ENCODE measurements around the gene ANXA1.

Gene ANXA1

DNA sequence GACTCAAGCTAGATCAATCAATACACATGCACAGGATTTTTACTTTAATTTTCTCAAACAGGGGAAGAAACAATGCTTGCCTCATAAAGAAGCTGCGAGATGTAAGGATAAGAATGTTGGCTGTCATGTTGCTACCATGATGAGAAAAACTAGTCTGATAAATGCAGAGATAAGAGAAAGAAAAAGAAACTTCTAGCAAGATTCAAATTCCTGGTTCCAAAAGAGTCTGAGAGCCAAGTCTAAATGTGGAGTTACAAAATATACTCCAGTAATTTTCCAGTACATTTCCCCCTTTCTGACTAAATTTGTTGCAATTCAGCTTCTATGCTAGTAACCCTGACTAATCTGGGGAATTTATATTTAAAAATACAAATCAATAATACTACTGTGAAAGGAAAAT, 10.4 kb upstream of the ANXA1 start:
- no peak for FAIRE-seq

DNA sequence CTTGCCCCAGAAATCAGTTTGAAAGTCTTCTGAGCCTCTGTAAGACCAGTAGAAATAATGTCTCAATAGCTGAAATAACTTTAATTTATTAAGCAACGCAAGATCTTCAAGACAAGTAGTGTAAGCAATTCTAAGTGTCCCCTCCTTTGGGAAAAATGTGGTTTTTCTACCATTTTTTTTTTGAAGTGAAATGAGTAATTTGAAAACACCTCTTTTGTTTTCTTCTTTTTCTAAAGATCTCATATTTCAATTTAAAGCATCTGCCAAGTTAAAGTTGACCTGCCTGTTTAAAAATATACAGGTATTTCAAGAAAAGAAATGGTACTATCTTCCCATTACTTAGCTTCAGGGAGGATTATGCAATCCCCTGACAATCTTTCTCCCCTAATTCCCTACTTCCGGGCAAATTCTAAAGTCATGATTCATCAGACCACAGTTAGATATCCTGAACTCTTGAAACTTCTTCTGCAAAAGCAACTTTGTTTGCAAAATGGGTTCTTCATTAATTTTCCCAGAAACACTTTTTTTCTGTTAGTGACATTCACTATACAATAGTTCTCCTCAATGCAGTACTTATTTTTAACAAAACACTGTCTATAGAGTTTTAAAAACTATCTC, 7.8 kb upstream of the ANXA1 start:
- peak; percentile 59 for FAIRE-seq

DNA sequence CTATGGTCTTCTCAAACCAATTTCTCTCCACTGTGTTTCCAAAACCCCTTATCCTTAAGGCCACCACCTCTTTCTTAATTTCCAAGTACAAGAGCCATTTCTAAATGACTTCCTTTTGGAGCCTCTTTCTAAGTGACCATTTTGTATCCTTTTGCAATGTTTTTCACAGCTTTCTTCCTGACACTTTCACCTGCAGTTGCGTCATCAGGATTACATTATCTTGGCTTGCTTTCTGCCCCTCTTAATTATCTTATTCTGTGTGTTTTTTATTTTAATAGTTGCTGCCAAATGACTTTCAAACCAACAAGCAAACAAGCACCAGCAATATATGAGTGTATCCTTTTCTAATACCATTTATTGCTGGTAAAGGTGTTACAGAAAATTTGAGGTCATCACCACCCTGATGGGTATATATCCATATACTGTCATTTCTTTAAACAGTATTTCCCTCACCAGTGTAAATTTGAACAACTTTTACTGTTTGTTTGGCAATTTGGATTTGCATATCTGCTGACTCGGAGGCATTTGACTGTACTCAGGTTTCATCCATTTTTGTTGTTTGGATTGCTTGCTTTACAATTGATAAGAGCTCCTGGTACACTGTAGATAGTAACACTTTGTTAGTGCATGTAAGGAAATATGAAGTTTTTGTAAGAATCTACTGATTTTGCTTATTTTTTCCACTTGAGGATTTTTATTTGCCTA, 5.4 kb upstream of the ANXA1 start:
- no peak for FAIRE-seq

DNA sequence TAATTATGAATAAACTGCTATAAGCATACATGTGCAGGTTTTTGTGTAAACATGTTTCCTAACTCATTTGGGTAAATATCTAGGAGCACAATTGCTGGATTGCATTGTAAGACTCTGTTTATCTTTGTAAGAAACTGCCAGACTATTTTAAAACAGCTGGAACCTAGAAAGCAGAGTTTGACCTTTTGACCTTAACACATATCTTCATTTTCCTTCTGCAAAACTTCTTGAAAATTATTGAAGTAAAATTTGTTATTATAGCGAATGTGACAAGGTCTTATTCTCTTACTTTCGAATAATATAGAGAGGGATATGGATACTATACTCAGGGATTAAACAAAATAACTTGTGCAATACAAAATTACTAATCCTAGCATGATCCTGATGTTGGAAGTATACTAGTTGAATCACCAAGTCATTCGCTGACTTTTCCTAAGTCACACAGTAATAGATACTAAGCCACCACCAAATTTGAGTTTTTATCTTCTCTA, 3.2 kb upstream of the ANXA1 start:
- no peak for FAIRE-seq

DNA sequence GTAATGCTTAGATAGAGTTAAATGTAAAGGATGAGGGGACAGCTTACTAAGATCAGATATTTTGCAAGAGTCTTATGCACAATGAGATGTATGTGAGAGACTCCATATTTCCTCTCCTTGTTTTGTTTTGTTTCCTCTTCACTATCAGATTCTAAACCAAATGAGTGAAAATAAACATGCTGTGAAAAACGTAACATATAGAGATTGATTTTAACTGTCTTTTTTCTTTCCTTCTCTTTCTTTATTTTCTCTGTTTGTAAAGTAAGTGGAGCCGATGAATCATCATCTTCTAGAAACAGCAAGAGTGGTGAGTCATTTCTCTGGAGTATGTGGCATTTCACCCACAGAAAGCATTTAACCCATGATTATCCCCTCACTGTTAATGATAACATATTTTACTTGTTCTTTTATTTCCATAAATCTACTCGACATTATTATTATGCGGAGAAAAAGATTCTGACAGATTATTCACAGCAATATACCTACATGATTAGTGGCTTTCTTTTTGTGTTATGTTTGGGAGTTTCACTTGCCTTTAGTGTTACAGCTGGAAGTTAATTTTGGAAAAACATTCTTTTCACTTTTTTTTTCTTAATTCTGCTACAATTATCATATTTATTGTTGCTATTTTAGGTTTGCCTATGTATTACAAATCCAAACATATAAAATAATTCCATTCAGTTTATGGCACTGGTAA, 2.1 kb upstream of the ANXA1 start:
- FAIRE-seq, result peak; percentile 84

DNA sequence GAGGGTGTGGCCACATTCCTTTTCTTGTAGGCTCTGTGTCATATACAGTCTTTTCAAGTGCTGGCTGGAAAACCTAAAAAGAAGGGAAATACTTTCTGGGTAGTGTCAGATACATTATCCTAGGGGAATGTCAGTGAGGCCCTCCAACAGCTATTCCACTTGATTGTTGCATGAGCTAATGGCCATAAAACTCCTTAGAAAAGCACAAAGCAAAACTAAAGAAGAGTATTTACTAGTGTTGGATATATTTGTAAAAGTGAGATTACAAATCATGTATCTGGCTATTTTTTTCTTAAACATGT, 829 bp downstream of the ANXA1 start:
- FAIRE-seq, result no peak

DNA sequence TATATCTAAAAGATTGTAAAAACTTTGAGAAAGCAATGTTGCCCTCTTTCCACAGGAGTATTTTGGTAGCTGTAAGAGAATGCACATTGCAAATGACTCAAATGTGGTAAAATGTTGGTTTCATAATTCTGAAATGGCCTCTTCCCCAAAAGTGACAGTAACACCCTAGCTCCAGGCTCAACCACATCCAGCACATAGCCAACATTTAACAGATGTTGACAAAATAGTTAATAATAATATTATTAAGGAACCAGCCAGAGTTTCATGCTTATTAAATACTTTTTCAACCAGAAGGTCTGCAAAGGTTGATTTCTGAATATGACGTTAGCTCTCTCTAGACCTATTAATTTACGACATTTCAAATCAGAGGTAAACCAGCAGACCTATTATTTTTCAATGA, 1.3 kb downstream of the ANXA1 start:
- no peak for FAIRE-seq

DNA sequence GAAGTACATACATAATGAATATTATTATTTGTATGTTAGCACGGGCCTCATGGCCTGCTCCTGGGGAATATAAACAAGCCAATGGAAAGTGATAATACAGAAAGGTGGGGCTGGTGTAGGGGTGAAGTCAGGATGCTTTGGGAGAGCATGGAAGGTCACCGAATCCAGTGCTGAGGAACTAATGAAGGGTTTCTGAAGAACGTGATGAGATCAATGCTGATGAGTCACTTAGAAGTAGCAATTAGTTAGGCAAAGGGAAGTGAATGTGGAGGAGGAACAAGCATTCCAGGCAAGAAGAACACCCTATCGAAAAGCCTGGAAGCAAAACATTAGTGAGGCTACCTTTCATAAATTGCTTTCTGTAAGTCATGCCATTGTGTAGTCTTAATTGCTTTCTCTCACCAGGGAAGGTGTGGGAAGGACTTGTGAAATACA, 2.1 kb downstream of the ANXA1 start:
- no peak for FAIRE-seq

DNA sequence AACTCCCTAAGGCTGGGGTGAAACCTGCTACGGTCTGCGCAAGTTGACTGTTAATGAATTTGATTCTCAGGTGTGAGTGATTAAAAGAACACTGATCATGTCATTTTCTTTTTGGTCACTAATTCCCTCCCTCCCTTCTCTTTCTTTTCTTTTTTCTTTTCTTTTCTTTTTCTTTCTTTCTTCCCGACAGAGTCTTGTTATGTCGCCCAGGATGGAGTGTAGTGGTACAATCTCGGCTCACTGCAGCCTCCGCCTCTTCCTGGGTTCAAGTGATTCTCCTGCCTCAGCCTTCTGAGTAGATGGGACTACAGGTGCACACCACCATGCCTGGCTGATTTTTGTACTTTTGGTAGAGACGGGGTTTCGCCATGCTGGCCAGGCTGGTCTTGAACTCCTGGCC, 2.6 kb downstream of the ANXA1 start:
- no peak for FAIRE-seq

DNA sequence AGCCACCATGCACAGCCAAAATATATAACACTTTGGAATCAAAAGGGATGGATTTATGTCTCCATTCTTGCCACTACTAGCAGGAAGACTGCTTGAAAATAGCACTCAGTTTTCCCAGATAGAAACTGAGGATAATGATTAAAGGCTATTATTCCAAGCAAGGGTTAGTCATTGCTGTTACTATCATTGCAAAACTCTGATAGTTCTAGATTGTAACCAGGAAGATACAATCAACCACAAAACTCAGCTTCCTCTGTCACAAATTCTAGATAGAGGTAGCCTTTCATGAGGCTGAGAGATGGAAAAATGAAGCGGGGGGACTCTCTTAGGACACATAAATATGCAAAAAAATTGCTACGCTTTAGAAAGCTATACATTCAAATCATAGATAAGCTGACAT, 3.1 kb downstream of the ANXA1 start:
- no peak for FAIRE-seq

DNA sequence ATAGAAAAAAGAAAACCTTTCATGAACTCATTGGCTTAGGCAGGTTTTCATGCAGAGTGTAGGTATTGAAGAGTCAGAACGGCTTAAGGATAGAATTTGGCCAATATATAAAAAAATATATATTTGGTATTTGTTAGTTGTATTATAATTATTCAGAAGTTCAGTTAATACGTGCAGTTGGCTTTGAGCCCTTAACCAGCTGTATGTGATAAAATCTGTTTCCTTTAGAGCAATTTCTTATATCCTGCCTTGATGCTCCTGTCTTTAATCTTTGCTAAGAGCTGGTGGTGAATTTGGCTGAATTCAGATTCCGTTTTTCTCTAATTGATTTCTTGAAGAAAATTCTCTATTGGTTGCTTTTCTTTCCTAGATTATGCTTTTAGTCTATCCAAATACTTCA, 3.7 kb downstream of the ANXA1 start:
- peak; percentile 18 for FAIRE-seq

DNA sequence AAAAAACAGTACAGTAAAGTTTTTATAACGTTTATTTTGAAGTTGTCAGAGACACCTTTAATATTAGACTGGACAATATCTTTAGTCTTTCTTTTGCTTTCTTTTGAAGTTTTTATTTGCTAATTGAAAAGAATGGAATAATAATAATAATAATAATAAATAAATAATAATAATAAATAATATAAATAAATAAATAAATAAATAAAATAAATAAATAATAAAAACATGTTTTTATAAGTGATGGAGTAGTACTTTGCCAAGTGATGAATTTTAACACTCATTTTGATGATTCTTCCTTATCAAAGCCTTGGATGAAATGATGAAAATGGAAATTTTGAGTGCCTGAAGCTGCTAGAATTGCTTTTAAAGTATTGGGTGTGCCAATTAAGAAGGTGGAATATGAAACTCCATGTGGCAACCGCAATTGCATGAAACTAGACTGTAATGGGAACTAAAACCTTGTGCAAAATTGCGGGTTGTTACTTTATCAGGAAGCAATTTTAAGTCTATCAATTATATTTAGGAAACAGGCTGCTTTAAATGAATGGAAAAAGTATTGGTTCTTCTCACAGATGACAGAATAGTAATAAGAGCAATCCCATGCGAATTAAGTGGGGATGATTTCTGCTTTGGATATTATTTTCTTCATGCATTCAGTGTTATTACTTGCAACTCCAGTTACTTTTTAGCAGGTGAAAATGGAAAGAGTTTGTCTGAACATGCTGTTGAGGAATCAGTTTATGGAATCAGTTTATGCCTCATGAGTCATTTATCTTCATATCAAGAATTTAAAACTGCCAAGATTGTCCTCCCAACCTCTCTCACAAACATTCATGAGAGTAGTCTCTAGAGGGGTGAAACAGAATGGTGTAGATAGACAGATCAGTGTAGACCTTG, 4.6 kb downstream of the ANXA1 start:
- FAIRE-seq, result peak; percentile 68

DNA sequence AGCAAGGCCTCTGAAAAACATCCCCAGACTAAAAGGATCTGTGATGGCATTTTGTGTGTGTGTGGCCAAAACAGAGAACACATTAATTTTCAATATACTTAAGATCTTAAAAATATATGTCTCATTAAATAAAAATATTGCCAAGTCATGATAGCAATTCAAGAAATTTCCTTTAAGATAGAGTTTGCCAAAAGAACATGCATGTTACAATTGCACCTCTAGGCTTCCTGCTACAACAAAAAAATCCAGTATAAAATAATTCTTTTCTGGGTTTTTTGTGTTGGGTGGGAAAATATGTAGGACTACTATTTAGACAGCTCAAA, 5.2 kb downstream of the ANXA1 start:
- FAIRE-seq, result no peak

DNA sequence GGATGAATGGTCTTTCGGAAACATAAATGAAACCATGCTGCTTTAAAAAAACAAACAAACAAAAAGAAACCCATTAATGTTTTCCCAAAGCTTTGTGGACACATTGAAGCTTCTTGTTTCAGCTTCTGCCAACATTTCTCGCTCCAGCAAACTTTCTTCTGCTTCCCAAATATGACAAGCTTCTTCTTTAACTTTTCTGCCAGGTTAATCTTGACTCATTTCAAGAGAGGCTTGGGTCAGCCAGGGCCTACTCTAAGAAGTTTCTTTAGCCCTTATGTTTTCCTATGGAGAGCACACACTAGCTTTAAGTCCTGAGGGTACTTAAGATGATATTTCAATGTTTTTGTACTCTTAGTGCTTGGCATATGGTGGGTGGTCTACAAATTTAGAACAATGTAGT, 6.1 kb downstream of the ANXA1 start:
- no peak for FAIRE-seq

DNA sequence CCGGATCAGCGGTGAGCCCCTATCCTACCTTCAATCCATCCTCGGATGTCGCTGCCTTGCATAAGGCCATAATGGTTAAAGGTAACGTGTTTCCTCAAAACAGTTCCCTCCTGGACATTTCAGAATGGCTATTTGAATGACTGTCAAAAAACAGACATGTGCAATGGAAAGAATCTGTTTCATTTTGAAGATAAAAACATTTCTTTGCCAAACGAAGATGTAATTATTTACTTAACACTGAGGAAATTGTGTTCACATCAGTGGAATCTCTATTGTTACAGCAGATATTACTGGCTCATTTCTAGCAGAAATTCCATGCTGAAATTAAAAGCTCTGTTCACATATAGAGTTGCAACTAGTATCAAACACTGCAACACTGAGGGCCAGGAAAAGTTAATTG, 7.1 kb downstream of the ANXA1 start:
- FAIRE-seq, result no peak

DNA sequence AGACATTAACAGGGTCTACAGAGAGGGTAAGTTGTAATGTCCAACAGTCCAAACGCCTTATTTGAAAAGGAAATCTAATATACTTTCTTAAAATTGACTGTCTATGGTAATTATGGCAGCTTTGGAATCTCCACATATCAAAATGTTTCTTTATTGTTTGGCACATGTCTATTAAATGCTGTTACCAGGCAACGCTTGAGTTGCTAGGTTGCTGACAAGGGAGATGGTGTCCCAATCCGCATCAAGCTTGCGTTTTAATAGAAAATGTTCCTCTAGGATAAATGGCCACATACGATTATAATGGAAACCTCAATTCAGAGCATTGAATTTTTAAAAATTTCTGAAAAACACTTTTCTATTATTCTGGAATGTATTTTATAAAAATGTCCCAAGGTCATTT, 9.2 kb downstream of the ANXA1 start:
- FAIRE-seq, result no peak

DNA sequence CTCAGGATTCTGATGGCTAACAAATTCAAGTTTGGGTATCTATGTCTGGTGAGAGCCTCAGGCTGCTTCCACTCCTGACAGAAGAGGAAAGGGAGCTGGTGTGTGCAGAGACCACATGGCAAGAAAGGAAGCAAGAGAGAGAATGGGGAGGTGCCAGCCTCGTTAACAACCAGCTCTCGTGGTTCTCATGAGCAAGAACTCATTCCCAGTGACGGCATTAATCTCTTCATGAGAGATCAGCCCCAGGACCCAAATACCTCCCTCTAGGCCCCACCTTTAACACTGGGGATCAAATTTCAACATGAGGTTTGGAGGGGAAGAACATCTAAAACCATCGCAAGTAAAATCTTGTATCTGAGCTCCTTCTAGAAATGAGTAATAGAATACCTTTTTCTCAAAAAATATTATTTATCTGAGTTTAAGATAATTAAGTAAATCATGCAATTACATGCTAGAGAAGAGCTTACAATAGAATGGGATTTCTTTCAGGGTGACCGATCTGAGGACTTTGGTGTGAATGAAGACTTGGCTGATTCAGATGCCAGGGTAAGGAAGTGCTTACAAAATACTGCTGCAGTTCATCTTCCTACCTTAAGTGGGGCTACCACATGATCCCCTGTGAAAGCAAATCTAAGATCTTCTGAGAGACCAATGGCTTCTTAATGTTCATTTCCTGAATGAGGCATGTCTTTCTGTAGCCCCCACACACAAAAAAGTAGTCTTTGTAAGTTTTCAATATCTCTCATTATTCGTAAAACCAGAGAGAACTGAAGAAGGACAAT, 11.5 kb downstream of the ANXA1 start:
- no peak for FAIRE-seq

DNA sequence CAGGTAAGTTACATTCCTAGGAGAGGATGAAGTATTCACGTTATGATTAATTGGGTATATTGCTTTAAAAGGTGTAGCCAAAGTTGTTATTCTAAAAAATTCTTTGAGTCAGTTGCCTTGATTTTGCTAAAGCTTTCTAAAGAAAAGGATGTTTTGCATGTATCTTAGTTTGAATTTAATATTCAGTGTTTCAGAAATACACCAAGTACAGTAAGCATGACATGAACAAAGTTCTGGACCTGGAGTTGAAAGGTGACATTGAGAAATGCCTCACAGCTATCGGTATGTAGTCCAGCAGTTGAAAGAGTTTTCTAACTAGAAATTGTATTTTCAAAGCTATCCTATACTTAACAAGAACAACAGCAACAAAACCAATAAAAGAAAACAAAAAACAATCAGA, 14.2 kb downstream of the ANXA1 start:
- no peak for FAIRE-seq

DNA sequence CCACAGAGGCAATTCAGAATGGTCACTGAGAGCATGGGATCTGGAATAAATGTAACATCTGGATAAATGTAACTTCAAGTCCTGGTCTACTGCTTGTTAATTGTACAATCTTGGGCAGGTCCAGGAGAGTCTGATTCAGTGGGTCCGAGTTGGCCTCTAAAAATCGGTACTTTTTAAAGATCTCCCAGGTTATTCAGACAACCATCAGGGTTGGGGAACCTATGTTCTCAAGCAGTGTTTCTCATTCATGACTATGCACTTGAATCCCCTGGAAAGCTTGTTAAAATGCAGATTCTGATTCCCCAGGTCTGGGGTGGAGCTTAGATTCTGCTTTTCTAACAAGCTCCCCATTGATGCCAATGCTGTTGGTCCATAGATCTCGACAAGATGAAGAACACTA, 14.8 kb downstream of the ANXA1 start:
- no peak for FAIRE-seq

DNA sequence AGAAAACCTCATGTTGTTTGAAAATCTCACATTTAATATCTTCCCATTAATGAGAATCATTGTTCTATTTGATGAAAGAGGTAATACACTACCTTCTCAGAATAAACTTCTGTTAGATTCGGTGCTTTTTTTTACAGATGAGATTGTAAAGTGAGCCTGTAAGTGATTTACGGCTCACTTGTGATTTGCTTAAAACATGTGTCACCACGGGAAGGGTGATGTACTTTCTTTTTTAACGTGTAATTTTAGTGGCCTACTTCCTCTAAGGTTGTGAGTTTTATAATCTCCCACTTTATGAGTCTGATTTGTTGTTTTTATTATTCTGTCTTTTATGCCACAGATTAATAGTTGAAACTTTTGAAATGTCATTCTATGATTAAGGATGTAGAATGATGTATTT, 15.9 kb downstream of the ANXA1 start:
- no peak for FAIRE-seq

DNA sequence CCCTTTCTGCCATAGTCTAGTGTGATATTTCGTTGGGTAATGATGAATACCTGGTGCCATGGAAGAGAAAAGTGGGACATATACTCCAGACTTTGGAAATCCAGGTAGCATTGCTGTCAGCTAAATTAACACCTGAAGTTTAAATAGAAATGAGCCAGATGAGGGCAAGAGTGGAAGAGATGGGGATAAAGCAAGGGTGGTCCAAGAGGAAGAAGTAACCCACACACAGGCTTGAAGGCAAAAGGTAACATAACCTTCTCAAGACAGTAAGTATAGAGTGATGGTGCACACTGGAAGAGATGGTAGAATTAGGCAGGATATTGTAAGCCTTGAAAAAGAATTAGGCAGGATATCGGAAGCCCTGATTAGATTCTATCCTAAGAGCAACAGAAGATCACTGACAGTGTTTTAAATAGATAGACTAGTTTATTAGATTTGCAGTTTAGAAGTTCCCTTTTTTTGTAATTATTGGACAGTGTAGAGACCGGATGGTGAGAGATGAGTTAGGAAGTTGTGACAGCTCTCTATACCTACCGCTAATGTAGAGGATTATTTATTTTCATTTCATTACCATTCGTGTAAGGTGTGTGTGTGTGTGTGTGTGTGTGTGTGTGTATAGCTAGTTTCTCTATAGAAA, 16.8 kb downstream of the ANXA1 start:
- FAIRE-seq, result no peak

Data from endometrium (tissue), 2 donors.